NOMO-1 treated with DMSO at 0.1 percent for 48 hours (cell line): ENCODE results near the gene CUBN.
A peak's percentile ranks its signal among the peaks of the same experiment; 100 is the strongest.
"Not testable (repeated sequence)": the region's sequence is repeated elsewhere in the genome, so short reads cannot be mapped to it uniquely, and the experiment has no call there.

Experiments
- DNase-seq: peaks from one replicate; lab custom pipeline; 2025; ENCODE audit not compliant: unreplicated experiment; lab: John Stamatoyannopoulos, UW

Gene CUBN

DNA sequence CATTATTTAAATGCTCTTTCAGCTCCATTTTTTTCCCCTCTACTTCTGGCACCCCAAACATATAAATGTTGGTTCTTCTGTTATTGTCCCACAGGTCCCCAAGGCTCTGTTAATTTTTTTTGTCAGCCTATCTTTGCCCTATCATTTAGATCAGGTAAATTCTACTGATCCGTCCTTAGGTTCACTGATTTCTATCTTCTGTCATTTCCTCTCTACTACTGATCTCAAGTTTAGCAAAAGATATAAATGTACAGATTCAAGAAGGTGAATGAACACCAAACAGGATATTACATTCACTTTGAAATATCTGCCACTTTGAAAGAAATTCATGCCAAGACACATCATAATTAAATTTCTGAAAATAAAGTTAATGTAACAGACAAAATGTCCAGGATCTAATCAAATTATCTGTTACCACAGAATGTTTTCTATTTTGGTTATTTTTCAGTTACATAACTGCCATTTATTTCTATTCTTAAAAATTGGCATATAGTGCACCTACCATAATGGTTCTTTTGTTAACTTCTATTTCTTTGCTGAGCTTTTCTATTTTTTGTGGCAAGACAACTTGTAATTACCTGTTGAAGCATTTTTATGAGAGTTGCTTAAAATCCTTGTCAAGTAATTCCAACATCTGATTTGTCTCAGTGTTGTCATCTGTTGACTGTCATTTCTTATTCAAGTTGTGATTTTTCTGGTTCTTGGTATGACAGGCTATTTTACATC is 12.1 kb upstream of the CUBN start:
- no peak for DNase-seq

DNA sequence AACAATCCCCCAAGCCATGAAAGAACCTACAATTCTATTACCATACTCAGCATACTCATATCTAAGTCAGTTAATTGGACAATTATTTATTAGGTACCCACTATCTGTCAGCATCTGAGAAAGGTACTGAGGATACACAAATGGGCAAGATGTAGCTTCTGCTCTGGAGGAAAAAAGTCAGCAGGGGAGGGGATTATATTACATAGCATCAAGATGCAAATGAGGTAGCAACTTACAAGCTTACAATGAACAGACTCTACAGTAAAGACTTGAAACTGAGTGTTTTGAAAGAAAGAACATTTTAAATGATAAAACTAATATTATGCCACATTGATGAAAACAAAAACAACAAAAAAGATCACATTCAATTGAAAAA is 10.8 kb upstream of the CUBN start:
- DNase-seq: no peak

- DNase-seq: no peak
Measured at GRCh38 chr10:17138460-17139042, 8.9 kb upstream of the CUBN start.

DNA sequence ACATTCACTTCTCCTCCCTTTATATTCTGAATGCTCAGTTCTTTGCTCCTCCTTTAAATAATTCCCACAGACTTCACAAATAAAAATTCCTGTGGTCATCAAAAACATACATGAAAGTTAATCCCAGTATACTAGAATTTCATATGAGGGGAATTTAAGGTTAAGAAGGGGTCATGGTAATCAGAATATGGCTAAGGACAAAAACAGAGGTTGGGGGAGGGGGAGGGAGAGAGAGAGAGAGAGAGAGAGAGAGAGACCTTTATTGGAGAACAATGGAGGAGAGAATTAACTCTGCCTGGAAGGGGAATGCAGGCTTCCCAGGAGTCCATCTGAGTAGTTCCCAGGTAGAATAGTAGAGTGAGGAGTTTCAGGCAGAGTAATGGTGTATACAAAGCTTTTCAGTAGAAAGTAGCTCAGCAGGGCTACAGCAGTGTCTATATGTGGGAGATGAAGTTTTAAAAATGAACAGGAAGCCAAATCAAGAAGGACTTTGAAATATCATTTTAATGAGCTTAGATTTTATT is 5.2 kb upstream of the CUBN start:
- DNase-seq: no peak

DNA sequence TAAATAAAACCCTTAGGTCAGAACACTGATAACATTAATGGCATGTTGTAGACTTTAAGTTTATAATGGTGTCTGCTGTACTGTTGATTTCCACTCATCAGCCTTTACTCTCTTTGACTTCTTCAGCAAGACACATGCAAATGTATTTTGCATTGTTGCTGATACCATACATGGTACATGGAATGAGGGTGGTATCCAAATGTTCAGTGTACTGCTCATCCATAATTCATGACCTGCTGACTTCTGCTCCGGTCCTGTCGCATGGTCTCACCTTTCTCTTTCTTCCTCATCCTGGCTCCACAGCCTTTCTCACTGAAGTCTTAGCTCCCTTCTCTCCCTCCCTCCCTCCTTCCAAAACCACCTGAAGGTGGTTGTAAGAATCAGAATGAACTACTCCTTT is 4.7 kb upstream of the CUBN start:
- DNase-seq: no peak

DNA sequence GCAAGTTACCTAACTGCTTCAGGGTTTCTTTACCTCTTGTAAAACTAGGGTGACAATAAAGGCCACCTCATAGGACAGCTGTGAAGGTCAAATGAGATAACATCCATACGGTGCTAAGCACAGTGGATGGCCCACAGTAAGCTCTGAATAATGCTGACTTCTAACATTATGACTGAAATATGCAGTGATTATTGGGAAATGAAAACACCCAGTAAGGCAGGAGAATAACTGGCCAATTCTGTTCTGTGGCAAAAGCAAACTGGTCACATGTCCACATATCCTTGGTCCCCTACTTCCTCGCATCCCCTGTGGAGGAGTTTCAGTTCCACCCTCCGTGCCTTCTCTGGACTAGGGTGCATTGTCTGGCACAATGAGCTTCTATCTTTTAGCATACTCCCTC is 1.4 kb downstream of the CUBN start:
- peak; percentile 51 for DNase-seq

DNA sequence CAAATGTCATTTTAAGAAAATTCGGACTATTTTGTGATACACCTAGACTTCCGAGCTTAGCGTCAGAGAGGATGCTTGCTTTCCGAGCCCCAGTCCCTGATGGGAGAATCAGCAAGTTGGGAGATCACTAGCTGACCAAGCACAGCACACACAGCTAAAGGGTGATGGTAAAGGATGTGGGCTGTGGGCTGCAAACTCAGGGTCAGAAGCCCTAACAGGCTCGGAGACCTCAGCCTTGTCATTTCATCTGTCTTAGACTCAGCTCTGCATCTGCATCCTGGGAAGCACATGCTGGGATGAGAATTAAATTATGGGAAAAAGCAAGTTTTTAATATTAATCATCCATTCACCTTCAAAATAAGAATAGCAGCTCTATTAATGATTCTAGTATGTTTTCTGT is 3.3 kb downstream of the CUBN start:
- DNase-seq: no peak

DNA sequence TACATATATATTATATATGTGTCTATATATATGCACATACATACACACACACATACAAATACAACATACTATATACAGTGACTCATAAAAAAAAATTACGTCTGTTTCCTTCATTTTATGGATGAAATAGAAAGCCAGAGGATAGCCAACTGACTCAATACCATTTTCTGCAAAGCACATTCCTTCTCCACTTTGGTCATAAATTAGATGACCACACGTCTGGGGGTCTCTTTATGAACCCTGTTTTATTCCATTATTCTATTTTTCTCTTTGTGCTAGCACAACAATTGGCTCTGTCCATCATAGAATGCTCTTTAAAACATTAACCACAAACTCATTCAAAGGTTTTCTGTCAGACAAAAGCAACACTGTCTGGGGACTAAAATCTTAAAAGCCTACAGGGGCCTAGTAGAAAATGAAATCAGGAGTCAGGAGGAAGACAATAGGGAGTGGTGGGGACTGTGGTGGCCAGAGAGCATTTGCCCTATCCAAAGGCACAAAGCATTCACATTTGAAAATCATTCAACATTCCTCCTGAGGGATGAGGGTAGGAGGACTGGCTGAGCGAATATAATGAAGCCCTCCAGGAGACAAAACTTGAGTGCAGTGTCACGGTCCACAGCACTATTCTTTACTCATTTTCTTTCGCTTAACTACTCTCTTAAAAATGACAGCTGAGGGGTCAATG is 4.3 kb downstream of the CUBN start:
- DNase-seq: no peak

DNA sequence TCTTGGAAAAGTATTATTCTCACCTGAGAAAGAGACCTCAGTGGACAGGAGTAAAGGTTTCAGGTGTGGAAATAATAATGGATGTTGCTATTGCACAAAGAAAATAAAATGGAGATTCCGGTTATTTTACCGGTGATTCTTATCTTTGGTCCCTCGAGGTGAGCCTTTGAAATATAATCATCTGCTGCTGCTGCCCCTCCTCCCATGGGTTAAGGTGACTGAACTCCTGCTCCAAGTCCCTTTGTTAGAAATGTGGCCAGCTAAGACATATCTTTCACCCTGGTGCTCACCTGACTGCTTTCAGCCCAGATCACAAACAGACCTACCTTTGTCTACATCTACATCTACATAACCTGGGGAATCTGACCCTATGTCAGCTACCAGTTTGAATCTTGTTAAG is 5.7 kb downstream of the CUBN start:
- no peak for DNase-seq

DNA sequence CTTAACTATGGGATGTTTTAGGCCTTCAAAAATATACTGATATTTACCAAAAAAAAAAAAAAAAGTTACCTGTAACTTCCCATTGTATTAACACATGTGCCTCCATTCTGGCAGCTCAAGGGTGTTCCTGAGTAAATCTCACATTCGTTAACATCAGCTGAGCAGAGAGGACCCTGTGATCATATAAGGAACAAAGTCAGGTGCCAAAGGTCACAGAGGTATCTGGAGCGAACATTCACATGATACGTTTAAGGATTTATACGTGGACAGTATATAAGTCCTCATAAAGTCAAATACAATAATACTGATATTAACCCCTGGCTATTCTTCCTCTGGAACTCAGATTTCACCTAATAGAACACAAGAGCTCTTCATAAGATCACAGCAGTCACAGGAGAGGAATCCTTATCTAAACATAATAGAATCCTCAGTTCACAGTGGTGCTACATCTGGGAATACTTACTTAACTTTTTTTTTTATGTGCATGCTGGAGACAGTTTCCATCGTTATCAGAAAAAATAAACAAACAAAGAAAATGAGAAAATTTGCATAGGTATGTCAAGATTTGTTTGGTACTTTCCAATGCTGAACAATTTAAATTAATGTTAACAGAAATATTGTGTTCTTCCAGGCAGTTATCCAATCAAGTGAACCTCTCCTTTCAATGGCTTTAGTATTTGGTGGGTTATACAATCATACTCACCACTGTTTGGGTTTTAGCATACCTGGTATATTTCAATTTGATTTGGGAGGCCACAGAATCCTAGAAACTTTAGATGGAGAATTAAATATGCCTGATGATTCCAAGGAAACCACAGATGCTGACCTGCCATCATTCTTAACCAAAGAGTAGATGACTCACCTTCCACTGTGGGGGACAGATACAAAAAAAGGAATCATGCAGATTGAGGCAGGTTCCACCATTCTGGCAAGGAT is 6.6 kb downstream of the CUBN start:
- no peak for DNase-seq

- no peak for DNase-seq
Measured at GRCh38 chr10:17122052-17122451, 7.6 kb downstream of the CUBN start.

DNA sequence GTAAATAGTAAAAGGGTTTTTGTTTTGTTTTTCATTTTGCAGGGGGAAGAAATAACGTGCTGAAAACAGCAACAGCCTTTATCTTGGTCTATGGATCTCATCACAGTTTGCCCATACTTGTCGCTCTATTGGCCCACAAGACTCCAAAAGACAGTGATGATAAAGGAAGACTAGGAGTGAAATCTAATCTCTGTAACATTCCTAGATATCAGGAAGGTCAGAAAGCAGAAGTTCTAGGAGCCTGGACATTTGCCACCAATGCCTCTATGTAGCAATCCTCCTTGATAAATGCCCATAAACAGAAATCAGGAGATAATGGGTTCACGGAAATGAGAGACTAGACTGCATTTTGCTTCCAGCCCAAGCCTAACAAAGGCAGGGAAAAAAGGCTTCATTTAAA is 8.9 kb downstream of the CUBN start:
- no peak for DNase-seq

DNA sequence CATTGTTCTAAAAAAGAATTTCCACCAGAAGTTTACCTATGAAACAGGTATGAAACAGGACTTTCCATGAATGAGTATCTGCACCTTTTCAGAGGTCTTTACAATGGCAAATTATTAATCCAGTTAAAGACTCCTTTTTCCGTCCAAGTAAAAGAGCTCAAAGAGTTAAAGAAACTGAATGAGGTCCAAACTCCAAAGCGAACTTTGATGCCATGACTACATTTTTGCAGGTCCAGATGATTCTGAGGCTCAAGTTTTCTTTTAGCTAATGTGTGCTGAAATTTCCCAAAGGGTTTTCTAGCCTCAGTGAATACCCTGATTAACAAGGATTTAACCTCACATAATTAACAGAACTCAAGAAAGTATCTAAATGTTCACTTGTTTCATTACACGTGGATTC is 9.8 kb downstream of the CUBN start:
- no peak for DNase-seq

DNA sequence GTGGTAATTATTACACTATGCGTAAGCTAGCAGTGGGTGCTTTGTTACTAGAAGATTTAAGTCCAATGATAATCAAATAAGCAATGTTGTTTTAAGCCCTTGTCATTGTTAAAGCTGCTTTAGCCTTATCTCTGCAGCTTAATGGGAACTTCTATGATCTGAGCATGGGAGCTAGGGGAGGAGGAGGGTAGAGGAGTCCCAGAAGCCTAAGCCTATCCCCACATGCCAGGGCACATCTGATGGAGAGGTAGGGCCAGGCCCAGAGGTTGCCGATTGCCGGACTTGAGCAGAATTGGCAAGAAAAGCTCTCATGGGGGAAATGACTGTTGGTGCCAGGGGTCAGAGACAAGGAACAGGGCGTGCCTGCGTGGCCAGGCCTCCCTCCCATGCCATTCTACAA is 13.4 kb downstream of the CUBN start:
- no peak for DNase-seq

GRCh38 chr10:17115683-17116082 is 13.9 kb downstream of the CUBN start:
- DNase-seq: no peak

DNA sequence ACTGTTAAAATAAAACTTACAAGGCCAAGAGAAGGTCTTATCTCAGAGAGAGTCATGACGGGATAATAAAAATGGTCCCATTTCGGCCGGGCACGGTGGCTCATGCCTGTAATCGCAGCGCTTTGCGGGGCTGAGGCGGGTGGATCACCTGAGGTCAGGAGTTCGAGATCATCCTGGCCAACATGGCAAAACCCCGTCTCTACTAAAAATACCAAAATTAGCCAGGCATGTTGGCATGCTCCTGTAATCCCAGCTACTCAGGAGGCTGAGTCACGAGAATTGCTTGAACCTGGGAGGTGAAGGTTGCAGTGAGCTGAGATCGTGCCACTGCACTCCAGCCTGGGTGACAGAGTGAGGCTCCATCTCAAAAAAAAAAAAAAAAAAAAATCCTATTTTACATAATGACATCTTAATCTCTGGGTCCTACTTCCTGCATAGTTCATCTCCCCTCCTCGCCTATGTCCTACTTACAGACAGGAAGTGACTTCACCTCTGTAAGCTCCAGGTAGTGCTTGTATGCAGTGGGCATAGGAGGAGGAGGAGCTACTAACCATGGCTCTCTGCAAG is 14.7 kb downstream of the CUBN start:
- not testable (repeated sequence) for DNase-seq

GRCh38 chr10:17113889-17114540 is 15.6 kb downstream of the CUBN start:
- DNase-seq: no peak

GRCh38 chr10:17113346-17113745 is 16.3 kb downstream of the CUBN start:
- no peak for DNase-seq

GRCh38 chr10:17112566-17112965 is 17.0 kb downstream of the CUBN start:
- no peak for DNase-seq

DNA sequence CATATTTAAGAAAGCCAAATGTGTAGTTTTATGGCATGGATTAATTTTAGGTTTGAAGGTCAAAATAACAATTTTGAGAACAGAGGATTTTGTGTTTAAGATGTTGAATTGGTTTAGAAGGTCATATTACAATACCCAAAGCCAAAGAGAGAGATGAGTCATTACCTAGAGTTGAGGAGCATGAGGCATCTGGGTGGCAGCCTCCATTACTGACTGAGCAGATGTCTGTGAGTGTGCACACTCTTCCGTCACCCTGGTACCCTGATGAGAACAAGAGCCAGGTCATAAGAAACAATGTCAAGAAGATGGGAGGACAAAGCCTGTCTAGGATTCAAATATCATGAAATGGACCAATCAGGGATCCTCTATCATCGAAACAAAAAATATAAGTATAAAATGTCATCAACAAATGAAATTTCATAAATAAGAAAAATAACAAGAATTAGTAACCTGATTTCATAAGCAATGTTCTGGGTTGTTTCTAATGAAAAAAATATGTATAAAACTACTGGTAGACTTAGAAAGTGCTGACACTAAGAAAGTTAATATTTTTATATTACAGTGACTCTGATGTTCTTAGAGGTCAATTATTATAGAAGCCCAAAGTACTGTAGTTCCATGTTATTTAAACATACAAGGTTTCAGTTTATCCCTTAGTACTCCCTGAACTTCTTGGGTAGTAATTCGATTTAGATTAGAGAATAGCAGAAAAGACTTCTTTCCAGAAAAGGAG is 20.0 kb downstream of the CUBN start:
- no peak for DNase-seq
